MM.1S (cell line): ENCODE measurements around the gene PRXL2C.

Experiments
- CTCF ChIP-seq: fragments of 300-600 bp; sonication (generic); IDR thresholded peaks from 2 replicates; pipeline ENCODE4 v1.5.1; 2016; ENCODE audit warnings: antibody characterized with exemption, low read length, mixed read lengths
- EZH2phosphoT487 ChIP-seq: fragments of 300-600 bp; sonication (generic); IDR thresholded peaks from 2 replicates; pipeline ENCODE4 v1.6.1; 2018; ENCODE audit warnings: antibody characterized with exemption, low read length

- TF ChIP-seq CTCF = no peak
- TF ChIP-seq EZH2phosphoT487 = no peak
These were observed 49.8 kb downstream of the PRXL2C start for GRCh38 chr9:96605328-96605727.
